AG04450 (cell line): ENCODE results near the gene NANOG. TPM values are rescaled to one million over a fixed set of nuclear protein-coding genes. Genes with fewer than 3 reads are reported as not detected.
A peak's percentile ranks its signal among the peaks of the same experiment; 100 is the strongest.
"Not testable (repeated sequence)": the region's sequence is repeated elsewhere in the genome, so short reads cannot be mapped to it uniquely, and the experiment has no call there.

Source experiments
- CTCF ChIA-PET: fragments of 300-600, 350-600 bp; formaldehyde crosslinking; extraction: SDS; loops from one replicate; lab custom pipeline; 2022; ENCODE audit warnings: antibody characterized with exemption, inconsistent platforms; lab: Charles Lee
- POLR2A ChIA-PET: fragments of 350-600 bp; formaldehyde crosslinking; extraction: SDS; loops from one replicate; lab custom pipeline; 2021; ENCODE audit warnings: antibody characterized with exemption, inconsistent platforms; lab: Yijun Ruan, JAX
- DNase-seq: peaks from one replicate; pipeline ENCODE4 v3.0.0-alpha.2; 2011; ENCODE audit warnings: low read depth, low spot score
- H3K27ac ChIP-seq: one replicate; pipeline ENCODE4 v1.5.1; 2012; ENCODE audit warnings: low read depth, low read length, control low read depth
- H3K27me3 ChIP-seq: one replicate; pipeline ENCODE4 v1.6.0; 2012; ENCODE audit warnings: low read length; ENCODE audit not compliant: control insufficient read depth, insufficient read depth
- H3K4me3 ChIP-seq: 2 replicates; pipeline ENCODE4 v1.5.1; 2011; ENCODE audit warnings: mild to moderate bottlenecking, low read depth, low read length, control low read depth
- H3K9me3 ChIP-seq: 2 replicates; pipeline ENCODE4 v1.5.1; 2012; ENCODE audit warnings: low read length; ENCODE audit not compliant: control insufficient read depth, insufficient read depth
- polyA plus RNA-seq: library from polyadenylated mRNA; depleted of rRNA; stranded (reverse); fragments of >200 nt; gene quantifications from 2 replicates; pipeline ENCODE4 v1.2.3, GENCODE V29; 2011
- TF ChIP-seq, protein P1 (sequence below): IDR thresholded peaks from 2 replicates; pipeline ENCODE4 v1.5.1; 2011; ENCODE audit warnings: low read depth, low read length, control low read depth, inconsistent platforms

Gene NANOG
- polyA plus RNA-seq, 1 experiment: not detected

DNA sequence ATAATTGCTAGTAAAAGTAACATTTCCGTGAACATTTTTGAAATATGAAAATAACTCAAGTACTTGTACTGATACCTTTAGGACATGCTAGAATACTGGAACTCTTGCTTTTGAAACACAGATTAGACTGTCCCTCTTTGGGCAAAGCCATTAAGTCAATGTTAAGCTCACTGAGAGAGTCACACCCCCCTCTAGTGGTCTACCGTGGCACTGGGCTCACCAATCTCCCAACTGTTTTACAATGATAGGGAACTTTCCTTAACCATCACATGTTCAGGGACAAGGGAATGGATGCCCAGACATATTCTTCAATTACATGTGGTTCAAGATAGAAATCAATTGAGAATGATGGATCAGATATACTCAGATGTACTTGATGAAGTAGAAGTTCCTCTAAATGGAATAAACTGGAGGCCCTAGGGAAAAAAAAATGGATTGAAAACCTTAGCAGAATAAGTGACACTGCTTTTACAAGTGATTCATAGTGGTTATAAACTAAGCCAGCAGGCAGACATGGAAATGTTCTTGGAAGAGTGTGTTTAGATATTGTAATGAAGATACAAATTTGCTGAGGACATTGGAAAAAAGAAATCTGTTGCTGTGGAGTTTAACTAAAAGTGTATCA, 17.8 kb downstream of the NANOG start:
- DNase-seq: peak; percentile 4
- CTCF ChIA-PET: interaction anchor here (0.5 to 3.6 kb wide), 23 partner anchors 9 to 895 kb away, joined by 3 to 20 read pairs (median 4); no protein-coding TSS in a partner anchor
- Histone ChIP-seq H3K27ac (no peak overlapping the region), H3K27me3 (no peaks in the 10 kb centered on the region), H3K4me3 (no peak overlapping the region), H3K9me3 (no peaks in the 10 kb centered on the region)
- TF ChIP-seq, protein P1, sequence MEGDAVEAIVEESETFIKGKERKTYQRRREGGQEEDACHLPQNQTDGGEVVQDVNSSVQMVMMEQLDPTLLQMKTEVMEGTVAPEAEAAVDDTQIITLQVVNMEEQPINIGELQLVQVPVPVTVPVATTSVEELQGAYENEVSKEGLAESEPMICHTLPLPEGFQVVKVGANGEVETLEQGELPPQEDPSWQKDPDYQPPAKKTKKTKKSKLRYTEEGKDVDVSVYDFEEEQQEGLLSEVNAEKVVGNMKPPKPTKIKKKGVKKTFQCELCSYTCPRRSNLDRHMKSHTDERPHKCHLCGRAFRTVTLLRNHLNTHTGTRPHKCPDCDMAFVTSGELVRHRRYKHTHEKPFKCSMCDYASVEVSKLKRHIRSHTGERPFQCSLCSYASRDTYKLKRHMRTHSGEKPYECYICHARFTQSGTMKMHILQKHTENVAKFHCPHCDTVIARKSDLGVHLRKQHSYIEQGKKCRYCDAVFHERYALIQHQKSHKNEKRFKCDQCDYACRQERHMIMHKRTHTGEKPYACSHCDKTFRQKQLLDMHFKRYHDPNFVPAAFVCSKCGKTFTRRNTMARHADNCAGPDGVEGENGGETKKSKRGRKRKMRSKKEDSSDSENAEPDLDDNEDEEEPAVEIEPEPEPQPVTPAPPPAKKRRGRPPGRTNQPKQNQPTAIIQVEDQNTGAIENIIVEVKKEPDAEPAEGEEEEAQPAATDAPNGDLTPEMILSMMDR: peak; percentile 95
- POLR2A ChIA-PET: no interaction called here

DNA sequence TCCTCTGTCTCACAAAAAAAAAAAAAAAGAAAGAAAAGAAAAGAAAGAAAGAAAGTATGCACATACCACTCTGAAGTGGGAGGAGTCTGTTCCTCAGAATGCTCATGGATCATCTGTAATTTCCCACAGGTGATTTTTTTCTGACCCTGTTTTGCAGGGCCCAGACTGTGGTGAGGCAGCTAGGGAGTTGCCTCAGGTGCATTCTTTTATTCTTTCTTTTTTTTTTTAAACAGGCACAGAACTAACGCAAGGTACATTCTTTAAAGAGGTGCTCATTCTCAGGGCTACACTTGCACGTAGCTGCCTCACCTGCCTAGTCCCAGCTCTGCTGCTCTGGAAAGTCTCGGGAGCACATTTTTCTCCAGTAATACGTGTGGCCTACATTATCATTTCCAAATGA, 36.6 kb downstream of the NANOG start:
- POLR2A ChIA-PET, H3K27me3 ChIP-seq, H3K9me3 ChIP-seq, H3K27ac ChIP-seq, CTCF ChIA-PET, DNase-seq, H3K4me3 ChIP-seq: not testable (repeated sequence)

DNA sequence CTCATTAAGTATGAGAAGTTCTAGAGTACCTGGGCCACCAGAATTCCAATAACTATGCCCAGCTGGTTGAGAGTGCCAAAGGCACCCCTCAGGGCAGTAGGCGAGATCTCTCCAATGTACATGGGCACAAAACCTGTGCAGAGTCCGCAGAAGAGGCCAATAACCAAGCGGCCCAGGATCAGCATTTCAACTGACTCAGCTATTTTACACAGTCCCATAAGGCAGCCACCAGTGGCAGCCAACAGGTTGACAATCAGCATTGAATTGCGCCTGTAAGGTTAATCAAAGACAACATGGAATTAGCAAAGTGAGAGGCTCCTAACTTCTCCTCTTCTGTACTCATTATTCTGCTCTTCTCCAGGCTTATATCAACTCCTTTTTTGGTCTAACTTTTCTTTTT, 40.5 kb downstream of the NANOG start:
- H3K4me3 ChIP-seq, DNase-seq, H3K27ac ChIP-seq, POLR2A ChIA-PET, H3K27me3 ChIP-seq, H3K9me3 ChIP-seq: not testable (repeated sequence)
- CTCF ChIA-PET: interaction anchor here (1.3 kb wide), 1 partner anchor 216 kb away, joined by 4 read pairs; no protein-coding TSS in a partner anchor

DNA sequence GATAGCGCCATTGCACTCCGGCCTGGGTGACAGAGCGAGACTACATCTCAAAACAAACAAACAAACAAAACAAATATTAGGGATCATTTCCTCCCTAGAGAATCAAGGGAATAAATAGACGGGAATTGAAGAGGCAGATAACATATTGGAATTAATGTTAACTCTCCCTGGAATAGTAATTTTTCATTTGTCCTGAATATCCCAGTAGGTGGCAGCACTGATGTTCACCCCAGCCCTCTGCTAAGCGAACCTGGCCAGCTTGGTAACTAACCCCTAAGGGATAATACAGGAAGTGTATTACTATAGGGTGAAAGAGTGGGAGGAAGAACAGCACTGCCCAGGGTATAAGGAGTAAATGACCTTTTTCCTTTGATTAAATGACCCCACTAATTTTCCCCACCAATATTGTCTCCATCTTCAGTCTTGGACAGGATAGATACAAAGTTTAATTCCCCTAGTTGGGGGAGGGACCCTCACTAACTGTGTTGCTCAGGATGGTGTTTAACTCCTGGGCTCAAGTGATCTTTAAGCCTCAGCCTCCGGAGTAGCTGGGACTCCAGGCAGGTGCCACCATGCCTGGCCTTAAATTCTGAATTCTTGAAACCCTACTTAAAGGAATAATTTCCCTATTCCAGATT, 43.0 kb downstream of the NANOG start:
- POLR2A ChIA-PET: interaction anchor here (1.0 kb wide), 1 partner anchor 78 kb away, joined by 3 read pairs; no protein-coding TSS in a partner anchor
- DNase-seq: peak; percentile 27
- CTCF ChIA-PET: interaction anchor here (0.8 to 3.2 kb wide), 9 partner anchors 19 to 246 kb away, joined by 3 to 21 read pairs (median 4); no protein-coding TSS in a partner anchor
- TF ChIP-seq, protein P1: peak; percentile 68
- no peak overlapping the region for H3K27ac ChIP-seq
- no peak overlapping the region for H3K4me3 ChIP-seq
- H3K27me3 ChIP-seq: no peaks in the 10 kb centered on the region
- no peaks in the 10 kb centered on the region for H3K9me3 ChIP-seq

DNA sequence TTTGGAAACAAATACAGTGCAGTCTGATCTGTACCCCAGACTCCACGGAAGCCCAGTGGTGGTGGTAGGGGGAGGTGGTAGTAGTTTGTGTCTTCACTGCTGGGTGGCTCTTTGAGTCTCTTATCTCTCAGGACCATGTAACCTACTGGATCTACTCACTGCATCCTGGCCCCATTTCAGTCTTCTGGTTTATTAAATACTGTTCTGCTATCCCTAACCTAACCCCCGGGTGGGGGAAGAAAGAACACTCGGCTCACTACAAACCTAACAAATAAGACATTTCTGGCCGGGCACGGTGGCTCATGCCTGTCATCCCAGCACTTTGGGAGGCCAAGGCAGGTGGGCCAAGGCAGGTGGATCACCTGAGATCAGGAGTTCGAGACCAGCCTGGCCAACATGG, 44.0 kb downstream of the NANOG start:
- CTCF ChIA-PET: interaction anchor here (0.8 to 3.2 kb wide), 8 partner anchors 26 to 245 kb away, joined by 3 to 21 read pairs (median 4); no protein-coding TSS in a partner anchor
- H3K4me3 ChIP-seq, POLR2A ChIA-PET, H3K9me3 ChIP-seq, DNase-seq, H3K27me3 ChIP-seq, H3K27ac ChIP-seq: not testable (repeated sequence)

DNA sequence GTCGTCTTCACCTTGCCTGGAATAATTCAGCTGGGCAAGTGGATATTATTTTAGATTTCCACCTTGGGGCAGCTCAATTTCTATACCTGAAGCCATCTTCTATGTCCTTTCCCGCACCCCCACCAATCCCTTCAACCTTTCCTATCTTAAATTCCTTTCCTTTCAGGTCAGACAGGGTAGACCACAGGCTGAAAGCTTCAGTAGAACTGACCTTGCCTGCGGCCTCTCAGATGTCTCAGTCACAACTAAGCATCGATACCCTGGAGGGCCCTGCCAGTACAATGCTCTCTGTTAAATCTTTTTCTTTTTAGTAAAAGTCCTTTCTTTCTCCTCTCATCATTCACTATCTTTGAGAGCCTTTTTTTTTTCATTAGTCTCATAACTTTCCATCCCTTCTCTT, 44.6 kb downstream of the NANOG start:
- POLR2A ChIA-PET: no interaction called here
- H3K27me3 ChIP-seq: no peaks in the 10 kb centered on the region
- CTCF ChIA-PET: interaction anchor here (0.6 to 3.1 kb wide), 4 partner anchors 27 to 539 kb away, joined by 3 to 9 read pairs (median 4); no protein-coding TSS in a partner anchor
- TF ChIP-seq, protein P1: no peak
- H3K4me3 ChIP-seq: no peak overlapping the region
- no peak overlapping the region for H3K27ac ChIP-seq
- DNase-seq: no peak
- H3K9me3 ChIP-seq: no peaks in the 10 kb centered on the region
